ENCODE measurements around the gene CENPS. TPM values are rescaled to one million over a fixed set of nuclear protein-coding genes. Genes with fewer than 3 reads are reported as not detected.

The CENPS gene
- total and polyA plus RNA-seq, 2 of the 13 experiments (the other 11 are each of a cell fraction or from before 2014, with no cell fraction given): 3.3 to 22.0 TPM

DNA sequence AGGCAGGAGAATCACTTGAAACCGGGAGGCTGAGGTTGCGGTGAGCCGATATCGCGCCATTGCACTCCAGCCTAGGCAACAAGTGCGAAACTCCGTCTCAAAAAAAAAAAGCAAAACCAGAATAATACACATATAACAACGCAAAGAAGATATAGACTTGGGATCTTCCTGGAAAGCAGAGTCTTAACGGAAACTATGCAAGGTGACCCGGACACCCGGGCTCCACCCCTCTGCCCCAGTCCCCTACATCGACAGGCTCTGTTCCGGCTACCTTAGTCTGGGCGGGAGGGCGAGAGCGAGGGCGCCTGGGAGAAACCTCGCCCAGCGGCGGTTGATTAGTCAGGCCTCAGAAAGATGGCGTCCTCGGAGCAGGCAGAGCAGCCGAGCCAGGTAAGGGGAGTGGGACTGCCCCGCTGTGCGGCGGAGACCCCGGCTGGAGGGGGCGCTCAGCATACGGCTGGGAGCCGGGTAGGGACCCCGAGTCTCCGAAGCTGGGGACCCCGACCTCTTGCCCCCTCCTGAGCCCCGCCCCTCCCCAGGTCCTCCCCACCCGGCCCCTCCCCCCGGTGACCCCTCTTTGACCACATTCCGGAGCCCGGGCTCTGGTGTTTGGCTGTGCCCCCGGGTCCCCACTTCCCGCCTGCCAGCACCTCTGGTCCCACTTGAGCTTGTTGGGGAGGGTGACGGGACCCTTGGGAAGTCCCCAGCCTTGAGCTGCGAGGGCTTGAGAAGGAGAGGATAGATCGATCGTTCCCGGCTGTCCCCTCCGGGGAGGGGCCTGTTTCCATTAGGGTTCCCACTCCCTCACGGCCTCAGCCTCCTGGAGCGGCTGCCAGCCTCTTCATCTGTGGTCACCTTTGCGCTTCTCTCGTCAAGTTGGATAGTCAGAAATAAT lies 44.6 kb downstream of the CENPS start, which contains the start of gene PEX14 (continued):
- TF ChIP-seq, protein P1, sequence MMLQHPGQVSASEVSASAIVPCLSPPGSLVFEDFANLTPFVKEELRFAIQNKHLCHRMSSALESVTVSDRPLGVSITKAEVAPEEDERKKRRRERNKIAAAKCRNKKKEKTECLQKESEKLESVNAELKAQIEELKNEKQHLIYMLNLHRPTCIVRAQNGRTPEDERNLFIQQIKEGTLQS (CRISPR knock-in tag; IDR thresholded peaks at IDR 0.05): no peak
- TF ChIP-seq ZNF224 (CRISPR knock-in tag; IDR thresholded peaks at IDR 0.05) (no peak), JUNB (CRISPR knock-in tag; IDR thresholded peaks at IDR 0.05; ENCODE audit: borderline replicate concordance) (no peak), ZBTB8A (CRISPR knock-in tag; IDR thresholded peaks at IDR 0.05; ENCODE audit: borderline replicate concordance, low read depth) (no peak), MYNN (CRISPR knock-in tag; IDR thresholded peaks at IDR 0.05; ENCODE audit: low read depth) (no peak), RNF2 (conservative IDR thresholded peaks at IDR 0.05; ENCODE audit: low read depth) (no peak), SYNCRIP (IDR thresholded peaks at IDR 0.05; ENCODE audit: insufficient read depth, low read depth, low read length) (no peak), ADNP (CRISPR knock-in tag; IDR thresholded peaks at IDR 0.05) (no peak), ZNF644 (CRISPR knock-in tag; IDR thresholded peaks at IDR 0.05; ENCODE audit: low read depth) (no peak), FOXA1 (IDR thresholded peaks at IDR 0.05) (no peak), FOXA1 (CRISPR knock-in tag; IDR thresholded peaks at IDR 0.05) (0 out of 2 replicates have a peak, but pooled peaks have one; percentile 15), NCOA1 (CRISPR knock-in tag; IDR thresholded peaks at IDR 0.05) (no peak)
- TF ChIP-seq, protein P2, sequence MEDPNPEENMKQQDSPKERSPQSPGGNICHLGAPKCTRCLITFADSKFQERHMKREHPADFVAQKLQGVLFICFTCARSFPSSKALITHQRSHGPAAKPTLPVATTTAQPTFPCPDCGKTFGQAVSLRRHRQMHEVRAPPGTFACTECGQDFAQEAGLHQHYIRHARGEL (CRISPR knock-in tag; IDR thresholded peaks at IDR 0.05): no peak
- TF ChIP-seq, protein P3, sequence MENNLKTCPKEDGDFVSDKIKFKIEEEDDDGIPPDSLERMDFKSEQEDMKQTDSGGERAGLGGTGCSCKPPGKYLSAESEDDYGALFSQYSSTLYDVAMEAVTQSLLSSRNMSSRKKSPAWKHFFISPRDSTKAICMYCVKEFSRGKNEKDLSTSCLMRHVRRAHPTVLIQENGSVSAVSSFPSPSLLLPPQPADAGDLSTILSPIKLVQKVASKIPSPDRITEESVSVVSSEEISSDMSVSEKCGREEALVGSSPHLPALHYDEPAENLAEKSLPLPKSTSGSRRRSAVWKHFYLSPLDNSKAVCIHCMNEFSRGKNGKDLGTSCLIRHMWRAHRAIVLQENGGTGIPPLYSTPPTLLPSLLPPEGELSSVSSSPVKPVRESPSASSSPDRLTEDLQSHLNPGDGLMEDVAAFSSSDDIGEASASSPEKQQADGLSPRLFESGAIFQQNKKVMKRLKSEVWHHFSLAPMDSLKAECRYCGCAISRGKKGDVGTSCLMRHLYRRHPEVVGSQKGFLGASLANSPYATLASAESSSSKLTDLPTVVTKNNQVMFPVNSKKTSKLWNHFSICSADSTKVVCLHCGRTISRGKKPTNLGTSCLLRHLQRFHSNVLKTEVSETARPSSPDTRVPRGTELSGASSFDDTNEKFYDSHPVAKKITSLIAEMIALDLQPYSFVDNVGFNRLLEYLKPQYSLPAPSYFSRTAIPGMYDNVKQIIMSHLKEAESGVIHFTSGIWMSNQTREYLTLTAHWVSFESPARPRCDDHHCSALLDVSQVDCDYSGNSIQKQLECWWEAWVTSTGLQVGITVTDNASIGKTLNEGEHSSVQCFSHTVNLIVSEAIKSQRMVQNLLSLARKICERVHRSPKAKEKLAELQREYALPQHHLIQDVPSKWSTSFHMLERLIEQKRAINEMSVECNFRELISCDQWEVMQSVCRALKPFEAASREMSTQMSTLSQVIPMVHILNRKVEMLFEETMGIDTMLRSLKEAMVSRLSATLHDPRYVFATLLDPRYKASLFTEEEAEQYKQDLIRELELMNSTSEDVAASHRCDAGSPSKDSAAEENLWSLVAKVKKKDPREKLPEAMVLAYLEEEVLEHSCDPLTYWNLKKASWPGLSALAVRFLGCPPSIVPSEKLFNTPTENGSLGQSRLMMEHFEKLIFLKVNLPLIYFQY (CRISPR knock-in tag; IDR thresholded peaks at IDR 0.05; ENCODE audit: borderline replicate concordance): peak; percentile 64
- TF ChIP-seq, protein P4, sequence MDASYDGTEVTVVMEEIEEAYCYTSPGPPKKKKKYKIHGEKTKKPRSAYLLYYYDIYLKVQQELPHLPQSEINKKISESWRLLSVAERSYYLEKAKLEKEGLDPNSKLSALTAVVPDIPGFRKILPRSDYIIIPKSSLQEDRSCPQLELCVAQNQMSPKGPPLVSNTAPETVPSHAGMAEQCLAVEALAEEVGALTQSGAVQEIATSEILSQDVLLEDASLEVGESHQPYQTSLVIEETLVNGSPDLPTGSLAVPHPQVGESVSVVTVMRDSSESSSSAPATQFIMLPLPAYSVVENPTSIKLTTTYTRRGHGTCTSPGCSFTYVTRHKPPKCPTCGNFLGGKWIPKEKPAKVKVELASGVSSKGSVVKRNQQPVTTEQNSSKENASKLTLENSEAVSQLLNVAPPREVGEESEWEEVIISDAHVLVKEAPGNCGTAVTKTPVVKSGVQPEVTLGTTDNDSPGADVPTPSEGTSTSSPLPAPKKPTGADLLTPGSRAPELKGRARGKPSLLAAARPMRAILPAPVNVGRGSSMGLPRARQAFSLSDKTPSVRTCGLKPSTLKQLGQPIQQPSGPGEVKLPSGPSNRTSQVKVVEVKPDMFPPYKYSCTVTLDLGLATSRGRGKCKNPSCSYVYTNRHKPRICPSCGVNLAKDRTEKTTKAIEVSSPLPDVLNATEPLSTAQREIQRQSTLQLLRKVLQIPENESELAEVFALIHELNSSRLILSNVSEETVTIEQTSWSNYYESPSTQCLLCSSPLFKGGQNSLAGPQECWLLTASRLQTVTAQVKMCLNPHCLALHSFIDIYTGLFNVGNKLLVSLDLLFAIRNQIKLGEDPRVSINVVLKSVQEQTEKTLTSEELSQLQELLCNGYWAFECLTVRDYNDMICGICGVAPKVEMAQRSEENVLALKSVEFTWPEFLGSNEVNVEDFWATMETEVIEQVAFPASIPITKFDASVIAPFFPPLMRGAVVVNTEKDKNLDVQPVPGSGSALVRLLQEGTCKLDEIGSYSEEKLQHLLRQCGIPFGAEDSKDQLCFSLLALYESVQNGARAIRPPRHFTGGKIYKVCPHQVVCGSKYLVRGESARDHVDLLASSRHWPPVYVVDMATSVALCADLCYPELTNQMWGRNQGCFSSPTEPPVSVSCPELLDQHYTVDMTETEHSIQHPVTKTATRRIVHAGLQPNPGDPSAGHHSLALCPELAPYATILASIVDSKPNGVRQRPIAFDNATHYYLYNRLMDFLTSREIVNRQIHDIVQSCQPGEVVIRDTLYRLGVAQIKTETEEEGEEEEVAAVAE (CRISPR knock-in tag; IDR thresholded peaks at IDR 0.05; ENCODE audit: borderline replicate concordance): no peak
- TF ChIP-seq, protein P5, sequence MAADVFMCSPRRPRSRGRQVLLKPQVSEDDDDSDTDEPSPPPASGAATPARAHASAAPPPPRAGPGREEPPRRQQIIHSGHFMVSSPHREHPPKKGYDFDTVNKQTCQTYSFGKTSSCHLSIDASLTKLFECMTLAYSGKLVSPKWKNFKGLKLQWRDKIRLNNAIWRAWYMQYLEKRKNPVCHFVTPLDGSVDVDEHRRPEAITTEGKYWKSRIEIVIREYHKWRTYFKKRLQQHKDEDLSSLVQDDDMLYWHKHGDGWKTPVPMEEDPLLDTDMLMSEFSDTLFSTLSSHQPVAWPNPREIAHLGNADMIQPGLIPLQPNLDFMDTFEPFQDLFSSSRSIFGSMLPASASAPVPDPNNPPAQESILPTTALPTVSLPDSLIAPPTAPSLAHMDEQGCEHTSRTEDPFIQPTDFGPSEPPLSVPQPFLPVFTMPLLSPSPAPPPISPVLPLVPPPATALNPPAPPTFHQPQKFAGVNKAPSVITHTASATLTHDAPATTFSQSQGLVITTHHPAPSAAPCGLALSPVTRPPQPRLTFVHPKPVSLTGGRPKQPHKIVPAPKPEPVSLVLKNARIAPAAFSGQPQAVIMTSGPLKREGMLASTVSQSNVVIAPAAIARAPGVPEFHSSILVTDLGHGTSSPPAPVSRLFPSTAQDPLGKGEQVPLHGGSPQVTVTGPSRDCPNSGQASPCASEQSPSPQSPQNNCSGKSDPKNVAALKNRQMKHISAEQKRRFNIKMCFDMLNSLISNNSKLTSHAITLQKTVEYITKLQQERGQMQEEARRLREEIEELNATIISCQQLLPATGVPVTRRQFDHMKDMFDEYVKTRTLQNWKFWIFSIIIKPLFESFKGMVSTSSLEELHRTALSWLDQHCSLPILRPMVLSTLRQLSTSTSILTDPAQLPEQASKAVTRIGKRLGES (CRISPR knock-in tag; IDR thresholded peaks at IDR 0.05; ENCODE audit: borderline replicate concordance): no peak
